Frontal cortex (tissue), 4 donors: ENCODE results near the gene SUN1. TPM values are rescaled to one million over a fixed set of nuclear protein-coding genes. Genes with fewer than 3 reads are reported as not detected.

Experiments used
- DNase-seq, 2 donors: peaks; one replicate each; pipeline ENCODE4 v3.0.0; 2012; ENCODE audit warnings: low spot score in 2 of 2
- FAIRE-seq: peaks from 2 replicates; lab custom pipeline; 2012; peaks lifted over from hg19 to GRCh38; lab: Jason Lieb, UNC
- total RNA-seq: library from RNA; depleted of rRNA; stranded (reverse); fragments of >200 nt; gene quantifications from one replicate; pipeline ENCODE4 v1.2.3, GENCODE V29; 2014
- donor health status: control.
- donor health status: control.
- donor health status: control.

The SUN1 gene
- total RNA-seq, 1 donor from 2014 or later = 103 TPM

- FAIRE-seq (no peak), DNase-seq (no peak)
Measured at GRCh38 chr7:885893-886625, 53.8 kb downstream of the SUN1 start.

- DNase-seq = no peak
Measured at GRCh38 chr7:886626-887487, 54.6 kb downstream of the SUN1 start.

GRCh38 chr7:887488-887820, 55.2 kb downstream of the SUN1 start:
- DNase-seq = no peak
- FAIRE-seq = no peak

More at GRCh38 chr7:886626-887487, 54.6 kb downstream of the SUN1 start:
- no peak for FAIRE-seq

DNA sequence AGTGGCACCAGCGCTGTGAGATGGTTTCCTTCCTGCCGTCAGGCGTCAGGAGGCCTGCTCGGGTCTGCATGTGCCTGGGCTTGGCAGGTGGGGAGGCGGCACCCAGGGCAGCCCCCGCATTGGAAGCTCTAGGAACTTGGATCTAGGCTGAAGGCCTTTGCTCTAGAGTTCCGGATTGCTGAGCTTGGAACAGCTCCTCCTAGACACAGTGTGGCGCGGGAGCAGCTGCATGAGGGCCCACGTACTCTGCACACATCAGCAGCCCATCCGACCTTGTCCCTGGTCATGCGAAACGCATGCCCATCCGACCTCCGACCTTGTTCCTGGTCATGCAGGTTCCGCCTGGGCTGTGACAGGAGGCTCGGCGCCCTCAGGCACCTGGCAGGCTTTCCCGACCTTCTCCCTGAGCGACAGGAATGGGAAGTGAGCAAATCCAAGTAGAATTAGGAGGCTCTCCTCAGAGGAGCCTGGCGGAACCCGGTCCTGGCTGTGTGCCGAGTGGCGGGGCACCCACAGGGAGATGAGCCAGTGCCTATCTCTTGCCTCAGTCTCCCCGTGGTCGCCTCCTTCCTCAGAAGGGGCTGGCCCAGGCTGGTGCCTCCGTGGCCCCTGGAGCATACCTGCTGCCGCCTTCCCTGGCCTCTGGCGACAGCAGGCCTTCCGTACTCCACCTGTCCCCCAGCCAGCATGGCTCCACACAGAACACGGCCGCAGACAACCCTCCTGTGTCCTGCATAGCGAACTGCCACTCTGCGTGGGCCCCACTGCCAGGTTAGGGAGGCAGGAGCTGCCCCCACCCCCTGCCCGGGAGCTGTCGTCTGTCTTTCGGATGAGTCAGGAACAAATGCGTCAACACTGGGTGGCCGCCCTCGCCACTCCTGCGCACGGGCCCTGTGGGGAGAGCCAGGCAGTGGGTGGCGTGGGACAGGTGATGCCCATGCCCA, 56.1 kb downstream of the SUN1 start:
- DNase-seq (no peak), FAIRE-seq (no peak)

- DNase-seq (no peak), FAIRE-seq (no peak)
Measured at GRCh38 chr7:889025-889390, 56.7 kb downstream of the SUN1 start.

GRCh38 chr7:889391-889790, 57.1 kb downstream of the SUN1 start:
- no peak for DNase-seq
- FAIRE-seq = no peak

DNA sequence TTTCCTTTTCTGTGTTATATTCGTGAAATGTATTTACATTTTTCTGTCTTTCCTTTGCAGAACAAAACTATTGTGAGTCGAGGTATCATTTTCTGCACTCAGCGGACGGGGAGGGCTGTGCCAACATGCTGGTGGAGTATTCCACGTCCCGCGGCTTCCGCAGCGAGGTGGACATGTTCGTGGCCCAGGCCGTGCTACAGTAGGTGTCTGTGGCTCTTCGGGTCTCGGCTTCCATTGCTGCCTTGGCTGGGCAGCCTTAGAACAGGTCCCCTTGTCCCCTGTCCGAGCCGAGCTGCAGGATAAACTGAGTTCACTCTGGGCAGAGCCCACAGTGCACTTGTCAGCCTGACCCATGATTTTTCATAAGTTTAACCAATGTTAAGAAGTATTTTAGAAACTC, 58.6 kb downstream of the SUN1 start:
- DNase-seq = no peak
- FAIRE-seq = no peak

DNA sequence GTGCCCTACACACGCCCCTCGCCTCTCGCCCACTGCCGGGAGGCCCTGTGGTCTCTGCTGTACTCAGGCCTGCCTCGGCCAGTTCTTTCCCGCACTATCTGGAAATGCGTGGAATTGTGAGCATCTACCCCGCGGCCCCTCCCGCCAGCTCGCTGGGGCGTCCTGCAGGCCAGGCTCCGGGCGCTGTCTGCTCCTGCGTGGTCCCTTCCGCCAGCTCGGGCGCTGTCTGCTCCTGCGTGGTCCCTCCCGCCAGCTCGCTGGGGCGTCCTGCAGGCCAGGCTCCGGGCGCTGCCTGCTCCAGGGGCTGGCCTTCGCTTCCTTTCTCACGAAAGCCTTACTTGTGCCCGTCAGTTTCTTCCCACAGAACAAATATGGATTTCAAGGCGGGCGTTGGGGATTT, 59.0 kb downstream of the SUN1 start:
- FAIRE-seq = no peak
- no peak for DNase-seq

GRCh38 chr7:891805-892204, 59.5 kb downstream of the SUN1 start:
- FAIRE-seq (no peak), DNase-seq (no peak)

- DNase-seq = no peak
- FAIRE-seq = no peak
Measured at GRCh38 chr7:892648-893593, 60.6 kb downstream of the SUN1 start.

DNA sequence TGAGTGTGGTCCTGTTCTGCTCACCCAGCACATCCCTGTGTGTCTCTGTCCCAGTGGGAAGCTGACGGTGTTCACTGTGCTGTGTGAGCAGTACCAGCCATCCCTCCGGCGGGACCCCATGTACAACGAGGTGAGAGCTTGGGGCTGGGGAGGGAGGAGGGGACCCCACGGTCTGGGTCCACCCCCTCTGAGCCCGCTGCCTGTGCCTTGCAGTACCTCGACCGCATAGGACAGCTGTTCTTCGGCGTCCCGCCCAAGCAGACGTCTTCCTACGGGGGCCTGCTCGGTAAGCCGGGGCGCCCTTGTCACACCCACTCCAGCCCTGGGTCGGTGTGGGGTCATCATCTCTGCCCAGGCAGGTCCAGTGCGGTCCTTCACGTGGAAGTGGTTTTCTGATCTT, 61.4 kb downstream of the SUN1 start:
- DNase-seq (no peak), FAIRE-seq (no peak)

DNA sequence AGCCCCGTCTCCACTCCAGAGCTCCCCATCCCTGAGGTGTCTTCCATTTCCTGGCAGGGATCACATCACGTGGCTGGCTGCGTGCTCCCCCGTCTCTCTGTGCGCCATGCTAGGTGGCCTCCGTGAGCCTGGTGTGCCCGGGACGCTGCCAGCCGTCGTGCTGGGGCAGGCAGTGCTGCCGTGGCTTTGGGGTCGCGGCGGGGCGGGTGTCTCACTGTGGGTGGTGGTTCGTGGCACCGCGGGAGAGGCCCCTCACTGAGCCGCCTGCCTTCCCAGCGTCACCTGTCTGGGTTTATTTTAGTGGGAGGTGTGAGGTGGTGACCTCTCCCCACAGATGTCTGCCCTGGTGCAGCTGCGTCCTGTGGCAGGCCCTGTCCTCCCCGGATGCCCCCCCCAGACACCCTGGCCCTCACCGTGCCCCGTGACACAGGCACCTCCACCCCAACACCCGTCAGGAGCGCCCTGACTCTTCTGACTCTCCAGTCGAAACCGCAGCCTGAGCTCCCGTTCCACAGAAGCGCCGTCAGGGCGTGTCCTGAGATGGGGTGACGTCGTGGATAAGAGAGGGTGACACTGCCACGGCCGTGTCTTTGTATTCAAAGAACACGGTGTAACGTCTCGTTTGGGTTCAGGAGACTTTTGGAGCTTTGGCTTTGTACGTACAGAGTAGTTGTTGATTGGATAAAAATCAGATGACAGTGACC, 62.0 kb downstream of the SUN1 start:
- FAIRE-seq = no peak
- DNase-seq = no peak

DNA sequence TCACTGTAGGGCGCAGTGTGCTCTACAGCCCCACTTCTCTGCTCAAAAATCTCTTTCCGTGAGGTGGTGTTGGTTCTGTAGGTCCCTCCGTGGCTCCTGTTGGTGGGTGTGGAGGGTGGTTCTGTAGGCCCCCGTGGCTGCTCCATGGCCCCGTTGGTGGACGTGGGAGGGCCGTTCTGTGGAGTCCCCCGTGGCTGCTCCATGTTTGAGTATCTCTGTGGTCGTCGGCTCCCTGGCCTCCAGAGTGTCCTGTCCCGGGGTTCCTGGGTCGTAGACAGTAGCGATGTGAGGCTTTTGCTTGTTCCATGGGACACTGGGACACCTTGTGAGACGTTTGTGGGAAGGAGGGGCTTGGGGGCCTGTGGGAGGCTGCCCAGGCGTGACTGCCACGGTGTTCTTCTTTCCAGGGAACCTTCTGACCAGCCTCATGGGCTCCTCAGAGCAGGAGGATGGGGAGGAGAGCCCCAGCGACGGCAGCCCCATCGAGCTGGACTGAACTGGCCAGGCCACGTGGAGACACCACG, 62.7 kb downstream of the SUN1 start:
- FAIRE-seq (no peak), DNase-seq (no peak)

- DNase-seq (no peak), FAIRE-seq (no peak)
Measured at GRCh38 chr7:895451-896052, 63.3 kb downstream of the SUN1 start.

DNA sequence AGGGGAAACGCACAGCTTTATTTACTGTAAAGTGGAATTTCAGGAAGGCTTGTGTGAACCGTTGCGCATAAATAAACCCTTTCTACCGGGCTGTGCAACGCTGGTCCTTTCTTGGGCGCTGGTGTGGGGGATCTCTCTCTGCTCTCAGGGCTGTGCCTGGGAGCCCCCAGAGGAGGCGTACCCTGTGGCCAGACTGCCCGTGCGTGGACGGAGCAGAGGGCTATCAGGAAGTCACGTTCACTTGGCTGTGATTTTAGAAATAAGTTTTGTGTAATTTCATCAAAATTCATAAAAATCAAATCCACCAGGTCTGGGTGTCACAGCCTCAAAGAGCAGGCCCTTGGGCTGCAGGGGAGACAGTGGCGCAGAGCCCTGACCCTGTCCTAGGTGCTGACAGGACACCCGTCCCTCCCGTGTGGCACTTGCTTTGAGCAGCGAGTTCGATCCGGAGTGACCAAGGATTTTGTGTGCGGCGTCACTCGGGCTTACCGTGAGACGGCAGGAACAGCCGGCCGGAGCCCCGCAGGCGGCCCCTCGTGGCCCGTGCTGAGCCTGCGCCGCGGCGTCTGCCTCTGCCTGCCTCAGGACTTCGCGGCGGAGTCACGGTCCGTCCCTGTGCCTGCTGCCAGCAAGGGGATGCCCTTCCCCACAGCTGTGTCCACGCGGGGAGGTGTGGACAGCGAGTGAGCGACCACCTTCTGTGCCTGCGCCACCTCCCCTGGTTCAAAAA, 64.2 kb downstream of the SUN1 start:
- no peak for FAIRE-seq

GRCh38 chr7:897086-897485, 64.8 kb downstream of the SUN1 start:
- no peak for FAIRE-seq
- no peak for DNase-seq

More for the DNA sequence above, 64.2 kb downstream of the SUN1 start:
- no peak for DNase-seq

- FAIRE-seq = no peak
- no peak for DNase-seq
Measured at GRCh38 chr7:897771-898376, 65.6 kb downstream of the SUN1 start.
